ENCODE results near the gene SLFN12L. TPM values are rescaled to one million over a fixed set of nuclear protein-coding genes. Genes with fewer than 3 reads are reported as not detected.

Gene SLFN12L
- total RNA-seq, 1 donor: 0.36 TPM

DNA sequence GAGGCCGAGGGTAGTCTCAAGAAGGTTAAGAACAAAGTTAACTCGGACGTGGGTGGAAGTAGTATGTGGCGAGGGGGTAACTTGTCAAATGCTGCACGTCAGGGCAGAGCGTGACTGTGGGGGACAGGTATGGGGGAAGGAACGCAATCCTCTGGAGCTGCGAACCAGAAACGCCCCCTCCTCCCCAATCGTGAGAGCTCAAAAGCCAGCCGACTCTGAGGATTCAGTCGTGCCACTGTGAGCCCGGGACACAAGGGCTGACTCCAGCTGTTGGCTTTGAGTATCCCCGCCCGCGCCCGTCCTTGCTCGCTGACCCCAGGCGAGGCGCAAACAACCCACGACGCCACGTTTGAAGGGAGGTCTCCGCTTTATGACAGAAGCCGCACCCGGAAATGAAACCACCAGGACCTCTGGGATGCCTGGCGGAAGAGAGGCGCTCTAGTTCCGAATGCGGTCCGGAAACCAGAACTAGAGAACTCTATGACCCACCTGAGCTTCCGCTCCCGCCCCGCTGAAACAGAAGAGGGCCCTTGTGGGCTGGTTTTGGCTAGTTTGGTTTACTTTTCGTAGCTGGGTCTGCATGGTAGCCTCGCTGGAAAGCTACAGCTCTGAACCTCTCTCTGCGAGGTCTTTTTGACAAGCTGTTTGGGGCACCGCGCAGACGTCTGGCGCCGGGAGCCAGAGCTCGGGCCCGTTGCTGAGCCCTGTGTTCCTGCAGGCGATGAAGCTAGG, 40.9 kb upstream of the SLFN12L start, which contains the start of gene PEX12:
Gene PEX12, minus strand, starts transcription at position 375 of the 732 bp plus-strand sequence. CDS start 550 bp downstream, outside the sequence.
- TF ChIP-seq, protein P1, sequence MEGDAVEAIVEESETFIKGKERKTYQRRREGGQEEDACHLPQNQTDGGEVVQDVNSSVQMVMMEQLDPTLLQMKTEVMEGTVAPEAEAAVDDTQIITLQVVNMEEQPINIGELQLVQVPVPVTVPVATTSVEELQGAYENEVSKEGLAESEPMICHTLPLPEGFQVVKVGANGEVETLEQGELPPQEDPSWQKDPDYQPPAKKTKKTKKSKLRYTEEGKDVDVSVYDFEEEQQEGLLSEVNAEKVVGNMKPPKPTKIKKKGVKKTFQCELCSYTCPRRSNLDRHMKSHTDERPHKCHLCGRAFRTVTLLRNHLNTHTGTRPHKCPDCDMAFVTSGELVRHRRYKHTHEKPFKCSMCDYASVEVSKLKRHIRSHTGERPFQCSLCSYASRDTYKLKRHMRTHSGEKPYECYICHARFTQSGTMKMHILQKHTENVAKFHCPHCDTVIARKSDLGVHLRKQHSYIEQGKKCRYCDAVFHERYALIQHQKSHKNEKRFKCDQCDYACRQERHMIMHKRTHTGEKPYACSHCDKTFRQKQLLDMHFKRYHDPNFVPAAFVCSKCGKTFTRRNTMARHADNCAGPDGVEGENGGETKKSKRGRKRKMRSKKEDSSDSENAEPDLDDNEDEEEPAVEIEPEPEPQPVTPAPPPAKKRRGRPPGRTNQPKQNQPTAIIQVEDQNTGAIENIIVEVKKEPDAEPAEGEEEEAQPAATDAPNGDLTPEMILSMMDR (IDR thresholded peaks at IDR 0.05; ENCODE audit: extremely low read depth, low read depth, low read length): no peak
- H3K4me2 ChIP-seq (ENCODE audit: insufficient read depth, low read length): peak within 1 kb of the TSS; percentile 91
- peak within 1 kb of the TSS; percentile 82 for H3K27ac ChIP-seq (ENCODE audit: low read depth, low read length)
- H3K27me3 ChIP-seq (ENCODE audit: insufficient read depth, low read length): no peaks in the 10 kb centered on the region
- H3K36me3 ChIP-seq (ENCODE audit: insufficient read depth, low read length): peaks cover 6% of the 10 kb centered on the region
- H3K4me3 ChIP-seq (ENCODE audit: insufficient read depth, low read length): peak within 1 kb of the TSS; percentile 88
- no peaks in the 10 kb centered on the region for H4K20me1 ChIP-seq (ENCODE audit: insufficient read depth, low read length)
- DNase-seq (ENCODE audit: insufficient read length, low spot score, missing footprints): peak; percentile 83
- H3K79me2 ChIP-seq (ENCODE audit: insufficient read depth, low read length): peaks cover 4% of the 10 kb centered on the region
- peak within 1 kb of the TSS; percentile 98 for H2AFZ ChIP-seq (ENCODE audit: low read length)
- peaks cover 18% of the 10 kb centered on the region for H3K4me1 ChIP-seq (ENCODE audit: insufficient read depth, low read length)
- H3K9me3 ChIP-seq (ENCODE audit: low read depth, low read length): no peaks in the 10 kb centered on the region

- peaks cover 6% of the 10 kb centered on the region for H3K36me3 ChIP-seq (ENCODE audit: insufficient read depth, low read length)
- no peaks in the 10 kb centered on the region for H3K9me3 ChIP-seq (ENCODE audit: low read depth, low read length)
- H2AFZ ChIP-seq (ENCODE audit: low read length): peak overlapping the region; percentile 98
- H3K4me2 ChIP-seq (ENCODE audit: insufficient read depth, low read length): peak overlapping the region; percentile 91
- TF ChIP-seq, protein P1 (IDR thresholded peaks at IDR 0.05; ENCODE audit: extremely low read depth, low read depth, low read length): no peak
- H3K4me3 ChIP-seq (ENCODE audit: insufficient read depth, low read length): peak overlapping the region; percentile 88
- peaks cover 4% of the 10 kb centered on the region for H3K79me2 ChIP-seq (ENCODE audit: insufficient read depth, low read length)
- no peaks in the 10 kb centered on the region for H3K27me3 ChIP-seq (ENCODE audit: insufficient read depth, low read length)
- peaks cover 18% of the 10 kb centered on the region for H3K4me1 ChIP-seq (ENCODE audit: insufficient read depth, low read length)
- no peak for DNase-seq (ENCODE audit: insufficient read length, low spot score, missing footprints)
- H4K20me1 ChIP-seq (ENCODE audit: insufficient read depth, low read length): no peaks in the 10 kb centered on the region
- peak overlapping the region; percentile 82 for H3K27ac ChIP-seq (ENCODE audit: low read depth, low read length)
These were observed 40.3 kb upstream of the SLFN12L start for GRCh38 chr17:35577830-35578196.

- Histone ChIP-seq H3K27ac (ENCODE audit: low read depth, low read length) (no peak overlapping the region), H2AFZ (ENCODE audit: low read length) (no peak overlapping the region), H3K27me3 (ENCODE audit: insufficient read depth, low read length) (no peaks in the 10 kb centered on the region), H4K20me1 (ENCODE audit: insufficient read depth, low read length) (no peaks in the 10 kb centered on the region), H3K79me2 (ENCODE audit: insufficient read depth, low read length) (peaks cover 16% of the 10 kb centered on the region), H3K9me3 (ENCODE audit: low read depth, low read length) (no peaks in the 10 kb centered on the region), H3K4me2 (ENCODE audit: insufficient read depth, low read length) (no peak overlapping the region), H3K36me3 (ENCODE audit: insufficient read depth, low read length) (peaks cover 6% of the 10 kb centered on the region), H3K4me3 (ENCODE audit: insufficient read depth, low read length) (no peak overlapping the region), H3K4me1 (ENCODE audit: insufficient read depth, low read length) (peaks cover 18% of the 10 kb centered on the region)
- DNase-seq (ENCODE audit: insufficient read length, low spot score, missing footprints): no peak
- TF ChIP-seq, protein P1 (IDR thresholded peaks at IDR 0.05; ENCODE audit: extremely low read depth, low read depth, low read length): no peak
These were observed 38.3 kb upstream of the SLFN12L start for GRCh38 chr17:35575759-35576158.

DNA sequence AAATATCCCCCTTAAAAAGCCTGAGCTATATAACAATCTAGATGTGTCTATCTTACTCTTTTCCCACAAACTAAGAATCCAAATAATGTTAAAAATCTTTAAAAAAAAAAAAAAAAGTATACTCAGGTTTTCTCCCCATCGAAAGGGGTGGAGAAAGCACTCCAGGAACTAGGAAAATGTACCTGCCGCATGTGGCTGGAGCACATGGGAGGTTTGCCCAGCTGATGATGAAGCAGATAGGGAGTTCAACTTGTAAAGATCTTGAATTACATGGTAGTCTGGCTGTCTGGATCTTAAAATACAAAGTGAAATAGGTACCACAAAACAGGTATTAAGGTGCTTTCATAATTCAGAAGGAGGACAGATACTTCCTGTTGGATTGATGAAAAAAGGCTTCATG, 31.9 kb upstream of the SLFN12L start:
- Histone ChIP-seq H3K4me3 (ENCODE audit: insufficient read depth, low read length) (no peak overlapping the region), H3K9me3 (ENCODE audit: low read depth, low read length) (no peaks in the 10 kb centered on the region), H4K20me1 (ENCODE audit: insufficient read depth, low read length) (peaks cover 4% of the 10 kb centered on the region), H3K4me2 (ENCODE audit: insufficient read depth, low read length) (peak overlapping the region; percentile 98), H2AFZ (ENCODE audit: low read length) (no peak overlapping the region), H3K36me3 (ENCODE audit: insufficient read depth, low read length) (no peaks in the 10 kb centered on the region), H3K79me2 (ENCODE audit: insufficient read depth, low read length) (peaks cover 41% of the 10 kb centered on the region), H3K27ac (ENCODE audit: low read depth, low read length) (peak overlapping the region; percentile 87), H3K27me3 (ENCODE audit: insufficient read depth, low read length) (peaks cover 4% of the 10 kb centered on the region), H3K4me1 (ENCODE audit: insufficient read depth, low read length) (peaks cover 8% of the 10 kb centered on the region)
- TF ChIP-seq, protein P1 (IDR thresholded peaks at IDR 0.05; ENCODE audit: extremely low read depth, low read depth, low read length): no peak
- DNase-seq (ENCODE audit: insufficient read length, low spot score, missing footprints): no peak

Data from osteoblast (primary cell).